ENCODE data around the gene TMEM150B.

Gene TMEM150B

DNA sequence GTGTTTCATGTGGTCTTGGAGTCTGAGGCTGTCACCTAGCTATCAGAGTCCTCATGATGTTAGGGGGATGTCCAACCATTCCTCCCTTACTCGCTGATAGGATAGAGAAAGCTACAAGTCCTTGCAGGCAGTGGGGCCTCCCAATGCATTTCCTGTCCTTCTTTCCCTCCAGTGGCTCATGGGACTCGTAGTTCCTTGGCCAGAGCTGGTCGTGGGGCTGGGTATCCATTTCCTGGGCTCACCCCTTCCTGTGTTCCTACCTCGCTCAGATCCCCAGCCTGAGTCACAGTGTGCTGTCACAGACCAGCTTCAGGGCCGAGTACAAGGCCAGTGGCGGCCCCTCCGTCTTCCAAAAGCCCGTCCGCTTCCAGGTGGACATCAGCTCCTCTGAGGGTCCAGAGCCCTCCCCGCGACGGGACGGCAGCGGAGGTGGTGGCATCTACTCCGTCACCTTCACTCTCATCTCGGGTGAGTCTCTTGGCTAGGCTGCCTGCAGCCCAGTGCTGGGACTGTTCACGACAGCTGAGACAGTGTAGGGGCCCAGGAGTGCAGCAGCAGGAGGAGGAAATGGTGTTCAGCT, 19.1 kb downstream of the TMEM150B start:
- no peak for DNase-seq (ENCODE audit: low read depth in 2 of 2)

DNA sequence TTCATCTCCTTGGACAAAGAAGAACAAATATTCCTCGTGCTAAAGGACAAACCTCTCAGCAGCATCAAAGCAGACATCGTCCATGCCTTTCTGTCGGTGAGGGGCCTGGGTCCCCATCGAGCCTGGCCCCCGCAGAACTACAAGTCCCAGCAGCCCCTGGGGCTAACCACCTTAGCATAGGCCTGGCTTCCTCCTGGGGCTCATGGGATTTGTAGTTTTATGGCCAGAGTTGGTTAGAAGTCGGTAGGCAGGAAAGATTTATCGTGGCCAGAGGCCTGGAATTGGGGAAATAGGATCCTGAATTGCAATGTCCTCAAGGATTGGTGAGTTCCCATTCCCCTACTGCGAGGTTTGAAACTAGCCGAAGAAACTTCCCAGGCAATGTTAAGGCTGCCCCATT, 19.6 kb downstream of the TMEM150B start:
- no peak for DNase-seq (ENCODE audit: low read depth in 2 of 2)

DNA sequence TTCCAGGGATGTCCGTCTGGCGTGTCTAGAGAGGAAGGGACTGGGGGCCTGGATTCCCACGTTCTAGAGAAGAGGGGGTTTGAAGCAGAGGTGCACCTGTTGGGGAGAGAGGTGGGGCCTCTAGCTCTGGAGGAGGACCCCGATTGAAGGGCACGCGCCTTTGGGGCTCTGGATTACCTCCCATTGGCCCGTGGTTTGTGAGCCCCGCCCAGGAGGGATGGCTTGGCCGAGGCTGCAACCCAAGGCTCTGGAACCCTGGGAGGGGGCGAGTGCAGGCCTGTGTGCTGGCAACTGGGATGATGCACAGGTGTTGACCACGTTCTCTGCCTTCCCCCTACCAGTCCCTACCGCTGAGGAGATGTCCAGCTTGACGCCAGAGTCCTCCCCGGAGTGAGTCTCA, 20.2 kb downstream of the TMEM150B start:
- no peak for DNase-seq (ENCODE audit: low read depth in 2 of 2)

DNA sequence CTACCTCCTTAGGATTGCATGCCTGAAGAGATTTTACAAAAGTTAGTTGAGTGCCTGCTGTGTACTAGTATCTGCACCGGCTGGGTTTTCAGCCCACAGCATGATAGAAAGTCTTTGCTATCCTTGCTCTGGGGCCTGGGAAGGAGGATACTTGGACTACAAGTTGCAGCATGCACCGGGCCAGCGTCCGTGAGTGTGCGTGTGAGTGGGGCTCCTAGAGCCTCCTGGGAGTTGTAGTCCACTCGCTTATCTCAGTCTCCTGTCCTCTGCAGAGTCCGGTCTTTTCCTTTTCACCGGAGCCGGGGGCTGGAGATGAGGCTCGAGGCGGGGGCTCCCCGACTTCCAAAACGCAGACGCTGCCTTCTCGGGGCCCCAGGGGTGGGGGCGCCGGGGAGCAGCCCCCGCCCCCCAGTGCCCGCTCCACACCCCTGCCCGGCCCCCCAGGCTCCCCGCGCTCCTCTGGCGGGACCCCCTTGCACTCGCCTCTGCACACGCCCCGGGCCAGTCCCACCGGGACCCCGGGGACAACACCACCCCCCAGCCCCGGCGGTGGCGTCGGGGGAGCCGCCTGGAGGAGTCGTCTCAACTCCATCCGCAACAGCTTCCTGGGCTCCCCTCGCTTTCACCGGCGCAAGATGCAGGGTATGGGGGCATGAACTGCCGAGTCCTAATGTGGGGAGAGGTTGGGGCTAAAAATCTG, 20.7 kb downstream of the TMEM150B start:
- DNase-seq (ENCODE audit: low read depth in 2 of 2): no peak

DNA sequence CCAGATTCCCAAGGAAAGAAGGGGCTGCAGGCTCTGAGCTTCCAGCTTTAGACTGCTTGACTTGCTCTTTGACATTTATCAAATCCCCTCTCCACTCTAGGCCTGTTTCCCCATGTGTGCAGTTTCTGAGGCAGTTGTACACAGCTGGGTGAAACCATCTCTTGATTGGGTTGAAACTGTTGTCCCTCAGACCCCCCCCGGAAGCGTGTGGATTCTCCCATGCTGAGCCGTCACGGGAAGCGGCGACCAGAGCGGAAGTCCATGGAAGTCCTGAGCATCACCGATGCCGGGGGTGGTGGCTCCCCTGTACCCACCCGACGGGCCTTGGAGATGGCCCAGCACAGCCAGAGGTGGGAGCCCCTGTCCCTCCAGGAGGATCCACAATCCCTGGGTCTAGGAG, 21.7 kb downstream of the TMEM150B start:
- no peak for DNase-seq (ENCODE audit: low read depth in 2 of 2)

DNA sequence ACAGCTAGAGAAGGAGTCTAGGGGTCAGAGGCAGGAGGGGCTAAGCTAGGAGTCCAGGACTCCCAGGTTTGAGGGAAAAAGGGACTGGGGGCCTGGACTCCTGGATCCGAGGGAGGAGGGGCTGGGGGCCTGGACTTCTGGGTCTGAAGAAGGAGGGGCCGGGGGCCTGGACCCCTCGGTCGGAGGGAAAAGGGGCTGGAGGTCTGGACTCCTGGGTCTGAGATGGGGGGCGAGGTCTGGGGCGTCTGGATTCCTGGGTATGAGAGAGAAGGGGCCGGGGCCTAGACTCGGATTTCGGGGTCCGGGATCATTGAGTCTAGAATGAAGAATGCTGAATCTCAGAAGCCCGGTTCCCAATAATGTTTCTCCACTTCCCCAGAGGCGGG, 22.8 kb downstream of the TMEM150B start:
- no peak for DNase-seq (ENCODE audit: low read depth in 2 of 2)

DNA sequence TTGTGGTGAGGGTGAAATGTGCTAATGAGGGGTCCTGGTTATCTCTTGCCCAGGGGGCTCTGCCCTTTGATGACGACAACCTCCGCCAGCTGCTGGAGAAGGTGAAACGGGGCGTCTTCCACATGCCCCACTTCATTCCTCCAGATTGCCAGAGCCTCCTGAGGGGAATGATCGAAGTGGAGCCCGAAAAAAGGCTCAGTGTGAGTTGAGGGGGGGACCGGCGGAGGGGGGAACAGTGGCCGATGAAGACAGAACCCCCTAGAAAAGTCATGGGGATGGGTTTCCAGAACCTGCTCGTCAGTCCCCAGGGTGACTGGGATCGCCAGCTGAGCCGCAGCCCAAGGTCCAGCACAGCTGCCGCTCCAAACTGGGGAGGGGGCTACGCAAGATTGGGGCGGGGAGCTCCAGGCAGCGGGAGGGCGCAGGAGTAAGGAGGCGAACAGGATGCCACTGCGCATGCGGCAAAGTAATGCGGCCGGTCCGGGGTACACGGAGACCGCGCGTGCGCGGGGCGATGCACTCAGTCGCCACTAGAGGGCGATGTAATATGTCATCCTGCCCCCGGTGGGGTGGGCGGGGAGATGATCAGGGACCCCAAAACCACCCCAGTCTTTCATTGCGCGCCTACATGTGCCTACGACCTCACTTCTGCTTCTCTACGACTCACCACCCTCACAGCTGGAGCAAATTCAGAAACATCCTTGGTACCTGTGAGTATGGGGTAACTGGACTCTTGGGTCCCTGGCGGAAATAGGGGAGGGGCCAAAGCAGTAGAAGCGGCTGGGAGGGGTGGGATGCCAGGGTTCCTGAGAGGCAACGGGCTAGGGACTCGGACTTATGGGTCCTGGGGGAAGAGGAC, 23.5 kb downstream of the TMEM150B start:
- peak; percentile 43 to 44 for DNase-seq (ENCODE audit: low read depth in 2 of 2)

DNA sequence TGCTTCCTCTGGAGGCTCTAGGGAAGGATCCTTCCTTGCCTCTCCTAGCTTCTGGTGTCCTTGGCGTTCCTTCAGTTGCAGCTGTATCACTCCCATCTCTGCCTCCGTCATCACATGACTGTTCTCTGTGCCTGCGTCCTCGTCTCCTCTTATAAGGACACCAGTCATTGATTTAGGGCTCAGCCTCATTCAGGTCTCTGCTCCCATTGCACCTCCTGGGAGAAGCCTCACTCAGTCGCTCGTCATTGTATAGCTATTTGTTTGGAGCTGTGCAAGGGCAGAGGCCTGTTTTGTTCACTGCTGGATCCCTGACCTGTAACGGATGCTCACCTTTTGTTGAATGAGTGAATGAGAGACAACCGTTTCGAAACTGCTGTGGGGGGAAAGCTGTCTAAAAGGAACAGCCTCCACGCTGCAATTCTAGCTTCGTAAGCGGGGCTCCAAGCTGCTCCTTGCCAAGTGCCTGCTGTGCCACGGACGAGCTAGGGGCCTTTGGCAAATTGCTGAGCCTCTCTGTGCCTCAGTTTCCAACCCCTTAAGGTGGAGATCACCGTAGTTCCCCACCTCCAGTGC, 24.2 kb downstream of the TMEM150B start:
- no peak for DNase-seq (ENCODE audit: low read depth in 2 of 2)

DNA sequence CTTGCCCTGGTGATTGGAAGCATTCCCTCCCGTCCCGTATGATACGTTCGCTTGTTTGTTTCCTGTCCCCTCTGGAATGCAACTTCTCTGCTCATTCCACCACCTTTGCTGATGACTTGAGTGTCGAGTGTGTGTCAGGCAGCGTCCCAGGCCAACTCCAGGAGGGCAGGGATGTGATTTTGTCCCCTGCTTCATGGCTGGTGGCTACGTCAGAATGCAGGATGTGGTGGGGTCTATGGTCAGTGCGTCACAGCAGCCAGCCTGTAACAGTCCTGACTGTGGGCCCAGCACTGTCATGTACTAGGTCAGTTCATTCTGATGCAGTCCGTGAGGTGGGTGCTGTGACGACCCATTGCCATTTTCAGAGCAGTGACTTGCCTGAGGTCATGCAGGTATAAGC, 25.1 kb downstream of the TMEM150B start:
- DNase-seq (ENCODE audit: low read depth in 2 of 2): no peak

DNA sequence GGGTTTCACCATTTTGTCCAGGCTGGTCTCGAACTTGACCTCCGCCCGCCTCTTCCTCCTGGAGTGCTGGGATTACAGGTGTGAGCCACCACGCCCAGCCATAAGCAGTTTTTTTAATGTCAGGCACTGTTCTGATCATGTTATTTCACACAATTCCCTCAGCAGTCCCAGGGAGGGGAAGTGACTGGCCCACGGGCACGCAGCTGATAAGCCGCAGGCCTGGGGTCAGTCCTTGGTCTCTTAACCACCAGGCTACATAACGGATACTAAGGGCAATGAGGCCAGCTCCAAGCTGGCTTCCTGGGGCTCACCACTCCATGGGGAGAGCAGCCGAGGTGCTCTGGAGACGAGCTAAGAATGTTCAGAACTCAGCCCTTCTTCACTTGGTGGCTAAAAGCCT, 27.9 kb downstream of the TMEM150B start:
- no peak for DNase-seq (ENCODE audit: low read depth in 2 of 2)

DNA sequence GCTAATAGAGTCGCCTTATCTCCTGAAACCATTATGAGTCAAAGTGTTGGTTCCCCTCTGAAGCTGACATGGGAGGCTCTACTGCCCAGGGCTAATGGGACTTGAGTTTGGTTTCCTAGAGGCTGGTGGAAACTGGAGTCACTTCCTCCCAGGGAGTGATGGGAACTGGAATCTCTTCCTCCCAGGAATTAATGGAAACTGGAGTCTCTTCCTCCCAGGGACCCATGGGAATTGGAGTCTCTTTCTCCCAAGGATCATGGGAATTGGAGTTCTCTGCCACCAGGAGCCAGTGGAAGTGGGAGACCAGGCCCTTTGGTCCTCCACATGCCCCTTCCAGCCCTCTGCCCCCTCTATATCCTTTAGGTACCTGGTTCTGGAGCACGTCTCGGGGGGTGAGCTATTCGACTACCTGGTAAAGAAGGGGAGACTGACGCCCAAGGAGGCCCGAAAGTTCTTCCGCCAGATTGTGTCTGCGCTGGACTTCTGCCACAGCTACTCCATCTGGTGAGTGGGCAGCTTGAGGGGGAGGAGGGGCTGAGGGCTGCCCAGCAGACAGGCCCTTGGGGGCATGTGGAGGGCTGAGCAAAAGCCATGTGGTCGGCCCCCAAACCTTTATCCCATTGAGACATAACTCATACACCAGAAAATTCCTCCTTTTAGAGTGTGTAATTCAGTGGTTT, 35.9 kb downstream of the TMEM150B start:
- DNase-seq (ENCODE audit: low read depth in 2 of 2): no peak

DNA sequence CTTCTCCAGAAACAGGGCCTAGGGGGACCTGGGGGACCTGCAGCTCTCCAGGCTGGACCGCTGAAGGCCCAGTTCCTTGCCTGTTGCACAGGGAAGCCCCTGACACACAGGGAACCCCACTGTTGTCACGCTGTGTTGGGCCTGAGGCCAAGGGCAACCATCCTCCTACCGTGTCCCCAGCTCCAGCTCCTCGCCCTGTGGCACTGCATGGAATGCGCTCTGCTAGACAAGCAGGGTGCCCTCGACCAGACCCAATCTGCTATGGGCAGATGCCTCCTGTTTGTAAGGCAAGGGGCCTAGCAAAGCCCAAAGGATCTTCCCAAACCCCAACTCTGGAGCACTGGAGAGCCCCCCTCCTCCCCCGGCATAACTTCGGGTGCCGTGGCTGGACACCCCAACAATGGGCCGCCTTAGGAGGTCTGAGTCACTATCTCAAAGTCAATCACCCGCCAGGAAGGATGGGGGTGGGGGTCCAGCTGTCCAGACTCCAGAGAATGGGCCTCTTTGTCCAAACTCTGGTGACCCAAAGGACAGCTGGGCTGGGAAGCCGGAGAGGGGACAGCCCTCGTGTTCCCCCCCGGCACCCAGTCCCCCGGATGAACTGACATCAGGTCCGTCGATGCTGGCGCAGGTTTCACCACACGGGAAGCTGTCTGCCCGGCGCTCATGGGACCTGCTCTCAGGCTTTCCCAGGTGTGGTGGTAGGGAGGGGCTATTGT, 37.6 kb downstream of the TMEM150B start:
- DNase-seq (ENCODE audit: low read depth in 2 of 2): no peak

DNA sequence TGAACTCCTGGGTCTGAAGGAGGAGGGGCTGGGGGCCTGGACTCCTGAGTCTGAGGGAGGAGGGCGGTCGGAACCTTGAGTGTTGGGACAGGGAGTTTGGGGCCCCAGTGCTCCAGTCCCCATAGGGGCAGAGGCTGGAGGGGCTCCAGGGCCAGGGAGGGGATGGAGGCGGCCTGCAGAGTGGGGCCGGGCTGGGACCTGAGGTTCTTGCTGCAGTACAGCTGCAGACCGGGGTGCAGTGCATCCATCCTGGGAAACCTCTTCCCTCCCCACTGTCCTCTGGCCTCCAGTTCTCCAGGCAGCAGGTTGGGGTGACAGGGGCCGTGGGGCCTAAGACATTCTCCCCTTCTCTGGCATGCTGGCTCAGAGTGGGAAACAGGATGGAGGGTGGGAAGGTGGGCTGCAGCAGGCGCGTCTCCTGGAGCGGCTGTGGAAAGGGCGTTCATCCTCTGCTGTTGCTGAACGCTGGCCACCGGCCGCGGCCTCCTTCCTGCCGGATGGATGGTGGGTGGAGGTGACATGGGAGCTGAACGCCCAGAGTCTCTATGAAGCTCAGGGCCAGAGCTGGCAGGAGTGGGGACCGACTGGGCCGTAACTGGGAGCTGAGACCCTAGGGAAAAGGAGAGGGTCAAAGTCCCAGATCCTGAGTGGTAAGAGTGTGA, 39.8 kb downstream of the TMEM150B start:
- no peak for DNase-seq (ENCODE audit: low read depth in 2 of 2)

DNA sequence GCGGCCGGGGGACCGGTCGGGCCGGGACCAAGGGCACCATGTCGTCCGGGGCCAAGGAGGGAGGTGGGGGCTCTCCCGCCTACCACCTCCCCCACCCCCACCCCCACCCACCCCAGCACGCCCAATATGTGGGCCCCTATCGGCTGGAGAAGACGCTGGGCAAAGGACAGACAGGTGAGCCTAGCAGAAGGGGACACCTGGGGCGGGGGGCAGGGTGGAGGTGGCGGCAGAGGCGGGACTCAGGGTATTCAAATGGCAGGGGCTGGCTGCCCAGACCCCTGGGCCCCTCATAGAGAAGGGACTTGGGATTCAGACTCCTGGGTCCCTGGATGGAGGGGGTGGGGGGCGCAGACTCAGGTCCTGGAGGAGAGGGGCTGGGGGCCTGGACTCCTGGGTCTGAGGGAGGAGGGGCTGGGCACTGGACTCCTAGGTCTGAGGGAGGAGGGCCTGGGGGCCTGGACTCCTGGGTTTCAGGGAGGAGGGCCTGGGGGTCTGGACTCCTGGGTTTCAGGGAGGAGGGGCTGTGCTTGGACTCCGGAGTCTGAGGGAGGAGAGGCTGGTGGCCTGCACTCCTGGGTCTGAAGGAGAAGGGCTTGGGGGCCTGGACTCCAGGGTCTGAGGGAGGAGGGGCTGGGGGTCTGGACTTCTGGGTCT, 40.6 kb downstream of the TMEM150B start:
- DNase-seq (ENCODE audit: low read depth in 2 of 2): no peak

DNA sequence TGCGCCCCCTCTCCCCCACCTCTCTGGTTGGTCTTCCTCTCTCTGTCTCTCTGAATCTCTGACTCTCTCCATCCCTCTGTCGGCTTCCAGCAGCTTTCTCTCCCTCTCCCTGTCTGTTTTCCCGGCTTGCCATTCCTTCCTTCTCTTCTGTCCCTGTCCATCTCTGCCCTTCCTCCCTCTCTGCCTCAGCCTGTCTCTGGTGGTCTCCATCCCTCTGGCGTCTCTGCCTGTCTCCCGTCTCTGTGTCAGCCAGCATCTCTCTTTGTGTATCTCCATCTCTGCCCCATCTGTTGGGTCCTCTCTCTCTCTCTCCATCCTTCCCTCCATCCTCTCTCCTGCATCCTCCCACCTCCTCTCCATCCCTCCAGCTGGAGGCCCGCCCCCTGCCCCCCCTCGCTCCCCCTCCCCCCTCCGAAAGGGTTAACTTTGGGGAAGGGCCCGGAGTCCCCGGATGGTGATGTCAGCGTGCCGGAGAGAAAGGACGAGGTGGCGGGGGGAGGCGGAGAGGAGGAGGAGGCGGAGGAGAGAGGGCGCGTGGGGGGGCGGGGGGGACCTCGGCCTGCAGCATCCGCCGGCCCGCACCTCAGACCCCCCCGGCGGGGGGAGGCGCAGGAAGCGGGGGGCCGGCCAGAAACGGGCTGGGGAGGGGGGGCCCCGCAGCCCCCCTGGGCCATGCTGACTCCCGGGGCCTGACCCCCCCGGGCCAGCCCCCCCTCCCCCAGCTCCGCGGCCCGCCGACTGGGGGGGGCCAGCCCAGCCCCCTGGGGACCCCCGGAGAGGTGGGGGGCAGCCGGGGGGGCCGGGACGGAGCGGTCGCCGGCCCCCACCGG, 41.4 kb downstream of the TMEM150B start, which contains the start of gene BRSK1:
TSS of gene BRSK1 (plus strand) at position 450 of the 830 bp plus-strand sequence. CDS start 446 bp downstream, outside the sequence.
- DNase-seq (ENCODE audit: low read depth in 2 of 2): peak; percentile 58 to 68

DNA sequence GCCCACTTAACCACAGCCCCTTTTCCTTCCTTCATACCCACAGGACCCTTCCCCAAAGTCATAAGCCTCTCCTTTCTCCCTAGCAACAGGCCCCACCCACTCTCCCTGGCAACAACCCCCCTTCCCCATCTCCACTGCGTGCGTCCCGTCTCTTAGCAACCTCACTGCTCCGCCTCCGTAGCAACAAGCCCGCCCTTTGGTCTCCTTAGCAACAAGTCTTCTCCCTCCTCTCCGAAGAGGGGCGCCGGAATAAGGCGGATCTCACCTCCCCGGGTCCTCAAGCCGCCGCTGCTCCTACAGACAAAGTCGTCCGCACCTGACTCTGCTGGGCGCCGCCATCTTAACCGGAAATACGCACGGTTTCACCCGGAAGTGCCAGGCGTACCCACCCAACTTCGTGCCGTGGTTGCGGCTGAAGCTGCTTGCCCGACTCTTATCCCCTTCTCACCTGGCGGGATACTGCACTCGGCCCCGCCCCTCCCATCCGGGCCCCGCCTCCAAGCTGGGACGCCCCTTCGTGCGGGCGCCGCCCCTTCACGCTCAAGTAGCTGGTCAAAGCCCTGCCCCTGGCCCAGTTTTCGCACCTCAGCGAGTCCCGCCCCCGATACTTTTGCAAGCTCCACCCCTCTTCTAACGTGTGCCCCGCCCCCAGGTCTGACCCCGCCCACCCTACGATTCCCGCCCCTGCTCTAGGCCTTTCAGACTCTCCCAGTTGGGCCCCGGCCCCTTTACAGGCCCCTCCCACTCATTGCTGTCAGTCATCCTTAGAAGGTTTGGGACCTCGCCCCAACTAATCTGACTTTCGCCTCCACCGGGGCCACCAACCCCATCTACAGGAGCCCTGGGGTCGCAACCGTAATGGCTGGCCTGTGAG, 45.1 kb downstream of the TMEM150B start, which contains the start of gene HSPBP1:
TSS of gene HSPBP1 (minus strand) at position 341 of the 874 bp plus-strand sequence. CDS start 502 bp downstream, outside the sequence.
- DNase-seq (ENCODE audit: low read depth in 2 of 2): peak; percentile 91 to 92

DNA sequence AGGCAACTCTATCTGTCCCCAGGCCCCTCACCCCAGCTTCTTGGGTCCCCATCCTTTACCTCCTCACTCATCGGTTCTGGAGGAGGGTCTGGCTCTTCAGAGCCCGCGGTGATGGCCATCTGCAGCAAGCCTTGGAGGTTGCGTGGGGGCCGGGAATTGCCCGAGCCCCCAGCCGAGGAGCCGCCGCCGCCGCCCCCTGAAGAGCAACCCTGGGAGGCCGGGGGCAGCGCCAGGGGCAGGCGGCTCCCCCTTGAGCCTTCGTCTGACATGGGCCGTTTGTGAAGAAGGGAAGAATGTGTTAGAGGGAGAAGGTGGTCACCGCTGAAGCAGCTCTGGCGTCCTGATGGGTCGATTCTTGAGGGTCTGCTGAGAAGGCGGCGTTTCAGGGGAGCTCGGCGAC, 45.8 kb downstream of the TMEM150B start:
- no peak for DNase-seq (ENCODE audit: low read depth in 2 of 2)
